ENCODE results near the gene DOHH.

Gene DOHH

DNA sequence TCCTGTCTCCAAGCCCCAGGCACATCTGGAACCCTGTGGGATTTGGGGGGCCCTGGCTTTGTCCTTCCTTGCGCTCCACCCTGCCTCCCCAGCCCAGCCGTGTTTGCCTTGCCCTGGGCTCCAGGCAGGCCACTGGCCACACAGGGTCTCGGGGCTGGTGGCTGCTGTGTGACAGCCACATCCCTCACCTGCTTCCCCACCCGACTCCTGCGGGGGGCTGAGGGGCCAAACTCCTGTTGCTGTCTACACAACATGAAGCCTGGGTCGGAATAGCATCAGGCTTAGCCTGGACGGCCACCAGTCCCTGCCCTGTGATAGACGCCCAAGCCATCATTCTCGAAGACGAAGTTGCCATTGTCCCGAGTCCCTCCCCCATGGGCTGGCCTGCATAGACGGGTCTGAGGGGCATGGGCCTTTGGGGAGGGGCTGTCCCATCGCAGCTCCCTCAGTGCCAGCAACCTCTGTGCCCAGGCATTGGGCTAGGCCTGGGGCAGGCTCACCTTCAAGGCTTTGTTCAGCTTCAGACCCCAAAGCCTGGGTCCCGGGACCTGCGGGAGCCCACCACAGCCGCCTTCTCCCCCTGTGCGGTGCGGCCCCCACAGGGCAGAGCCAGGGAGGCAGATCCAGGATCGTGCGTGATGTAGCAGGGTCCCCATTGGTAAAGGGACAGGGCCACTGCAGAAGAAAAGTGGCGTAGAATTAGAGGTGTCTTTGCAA lies 23.0 kb upstream of the DOHH start (continued):
- TF ChIP-seq, protein P1, sequence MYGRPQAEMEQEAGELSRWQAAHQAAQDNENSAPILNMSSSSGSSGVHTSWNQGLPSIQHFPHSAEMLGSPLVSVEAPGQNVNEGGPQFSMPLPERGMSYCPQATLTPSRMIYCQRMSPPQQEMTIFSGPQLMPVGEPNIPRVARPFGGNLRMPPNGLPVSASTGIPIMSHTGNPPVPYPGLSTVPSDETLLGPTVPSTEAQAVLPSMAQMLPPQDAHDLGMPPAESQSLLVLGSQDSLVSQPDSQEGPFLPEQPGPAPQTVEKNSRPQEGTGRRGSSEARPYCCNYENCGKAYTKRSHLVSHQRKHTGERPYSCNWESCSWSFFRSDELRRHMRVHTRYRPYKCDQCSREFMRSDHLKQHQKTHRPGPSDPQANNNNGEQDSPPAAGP (tag by site-specific recombination; IDR thresholded peaks at IDR 0.05), result no peak
- TF ChIP-seq, protein P2, sequence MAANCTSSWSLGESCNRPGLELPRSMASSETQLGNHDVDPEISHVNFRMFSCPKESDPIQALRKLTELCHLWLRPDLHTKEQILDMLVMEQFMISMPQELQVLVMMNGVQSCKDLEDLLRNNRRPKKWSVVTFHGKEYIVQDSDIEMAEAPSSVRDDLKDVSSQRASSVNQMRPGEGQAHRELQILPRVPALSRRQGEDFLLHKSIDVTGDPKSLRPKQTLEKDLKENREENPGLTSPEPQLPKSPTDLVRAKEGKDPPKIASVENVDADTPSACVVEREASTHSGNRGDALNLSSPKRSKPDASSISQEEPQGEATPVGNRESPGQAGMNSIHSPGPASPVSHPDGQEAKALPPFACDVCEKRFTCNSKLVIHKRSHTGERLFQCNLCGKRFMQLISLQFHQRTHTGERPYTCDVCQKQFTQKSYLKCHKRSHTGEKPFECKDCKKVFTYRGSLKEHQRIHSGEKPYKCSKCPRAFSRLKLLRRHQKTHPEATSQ (tag by site-specific recombination; IDR thresholded peaks at IDR 0.05), result no peak
- TF ChIP-seq, protein P3, sequence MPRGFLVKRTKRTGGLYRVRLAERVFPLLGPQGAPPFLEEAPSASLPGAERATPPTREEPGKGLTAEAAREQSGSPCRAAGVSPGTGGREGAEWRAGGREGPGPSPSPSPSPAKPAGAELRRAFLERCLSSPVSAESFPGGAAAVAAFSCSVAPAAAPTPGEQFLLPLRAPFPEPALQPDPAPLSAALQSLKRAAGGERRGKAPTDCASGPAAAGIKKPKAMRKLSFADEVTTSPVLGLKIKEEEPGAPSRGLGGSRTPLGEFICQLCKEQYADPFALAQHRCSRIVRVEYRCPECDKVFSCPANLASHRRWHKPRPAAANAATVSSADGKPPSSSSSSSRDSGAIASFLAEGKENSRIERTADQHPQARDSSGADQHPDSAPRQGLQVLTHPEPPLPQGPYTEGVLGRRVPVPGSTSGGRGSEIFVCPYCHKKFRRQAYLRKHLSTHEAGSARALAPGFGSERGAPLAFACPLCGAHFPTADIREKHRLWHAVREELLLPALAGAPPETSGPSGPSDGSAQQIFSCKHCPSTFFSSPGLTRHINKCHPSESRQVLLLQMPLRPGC (tag by site-specific recombination; IDR thresholded peaks at IDR 0.05), result no peak
- no peak for TF ChIP-seq ZBTB21 (tag by site-specific recombination; IDR thresholded peaks at IDR 0.05)
- TF ChIP-seq ZNF510 (tag by site-specific recombination; IDR thresholded peaks at IDR 0.05; ENCODE audit: insufficient replicate concordance), result no peak
- no peak for TF ChIP-seq ZNF830 (tag by site-specific recombination; IDR thresholded peaks at IDR 0.05; ENCODE audit: low read depth)
- TF ChIP-seq, protein P4, sequence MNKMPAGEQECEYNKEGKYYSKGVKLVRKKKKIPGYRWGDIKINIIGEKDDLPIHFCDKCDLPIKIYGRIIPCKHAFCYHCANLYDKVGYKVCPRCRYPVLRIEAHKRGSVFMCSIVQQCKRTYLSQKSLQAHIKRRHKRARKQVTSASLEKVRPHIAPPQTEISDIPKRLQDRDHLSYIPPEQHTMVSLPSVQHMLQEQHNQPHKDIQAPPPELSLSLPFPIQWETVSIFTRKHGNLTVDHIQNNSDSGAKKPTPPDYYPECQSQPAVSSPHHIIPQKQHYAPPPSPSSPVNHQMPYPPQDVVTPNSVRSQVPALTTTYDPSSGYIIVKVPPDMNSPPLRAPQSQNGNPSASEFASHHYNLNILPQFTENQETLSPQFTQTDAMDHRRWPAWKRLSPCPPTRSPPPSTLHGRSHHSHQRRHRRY (tag by site-specific recombination; IDR thresholded peaks at IDR 0.05), result no peak

DNA sequence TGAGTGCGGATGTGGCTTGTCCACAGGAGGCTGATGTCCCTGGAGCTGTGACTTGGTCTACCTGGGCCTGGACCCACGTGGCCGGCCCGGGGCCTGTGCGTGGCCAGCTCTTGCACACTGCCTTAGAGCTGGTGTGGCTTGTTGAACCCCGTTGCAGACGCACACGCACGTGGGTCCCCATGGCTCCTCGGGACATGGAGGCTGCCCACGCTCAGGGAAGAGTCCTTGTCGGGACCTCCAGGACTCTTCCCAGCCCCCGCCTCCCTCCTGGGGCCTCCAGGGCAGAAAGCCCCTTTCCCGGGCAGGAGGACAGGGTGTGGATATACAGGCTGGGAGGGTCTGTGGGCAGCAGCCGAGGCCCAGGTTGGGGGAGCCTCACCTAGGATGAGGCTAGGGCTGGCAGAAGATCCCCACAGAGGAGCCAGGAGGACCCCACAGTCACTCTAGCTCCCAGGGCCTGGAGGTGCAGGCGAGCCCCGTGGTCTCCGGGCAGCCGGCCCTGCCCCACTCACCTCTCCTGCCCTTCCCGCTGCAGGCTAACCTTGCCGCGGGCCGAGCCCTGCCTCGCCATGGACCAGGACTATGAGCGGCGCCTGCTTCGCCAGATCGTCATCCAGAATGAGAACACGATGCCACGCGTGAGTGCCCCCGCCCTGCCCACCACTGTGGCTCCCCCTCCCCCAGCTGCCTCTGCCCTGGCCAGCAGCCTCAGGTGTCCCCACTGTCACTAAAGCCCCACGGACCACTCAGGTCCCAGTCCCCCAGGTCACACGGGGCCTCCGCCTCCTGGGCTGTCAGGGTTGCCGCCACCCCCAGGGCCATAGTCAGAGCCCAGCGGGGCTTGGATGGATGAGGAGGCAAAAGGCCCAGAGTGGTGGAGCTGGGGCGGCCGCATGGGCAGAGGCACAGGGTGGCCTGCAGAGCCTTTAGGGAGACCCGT lies 22.2 kb upstream of the DOHH start:
- H3K4me1 ChIP-seq (ENCODE audit: control insufficient read depth, insufficient read depth, low read length), result no peaks in the 10 kb centered on the region
- ChIA-PET POLR2A (no interaction called here), CTCF (interaction anchor here (1.2 kb wide), 1 partner anchor 232 kb away, joined by 4 read pairs; no protein-coding TSS in a partner anchor)
- H3K27ac ChIP-seq (ENCODE audit: extremely low read depth, low read depth, low read length), result 0 out of 2 replicates have a peak overlapping the region, but pooled peaks have one; percentile 9
- H3K4me3 ChIP-seq (ENCODE audit: low read depth, low read length), result no peak overlapping the region
- H3K9me3 ChIP-seq (ENCODE audit: control insufficient read depth, insufficient read depth, low read depth, low read length), result no peaks in the 10 kb centered on the region
- TF ChIP-seq ZNF747 (tag by site-specific recombination; IDR thresholded peaks at IDR 0.05) (no peak), ZNF670 (tag by site-specific recombination; IDR thresholded peaks at IDR 0.05; ENCODE audit: low read depth) (no peak), ZBTB48 (tag by site-specific recombination; IDR thresholded peaks at IDR 0.05) (no peak), ZBTB20 (tag by site-specific recombination; IDR thresholded peaks at IDR 0.05) (no peak), ZNF514 (tag by site-specific recombination; IDR thresholded peaks at IDR 0.05) (no peak), ZSCAN30 (tag by site-specific recombination; IDR thresholded peaks at IDR 0.05) (no peak)
- TF ChIP-seq, protein P5, sequence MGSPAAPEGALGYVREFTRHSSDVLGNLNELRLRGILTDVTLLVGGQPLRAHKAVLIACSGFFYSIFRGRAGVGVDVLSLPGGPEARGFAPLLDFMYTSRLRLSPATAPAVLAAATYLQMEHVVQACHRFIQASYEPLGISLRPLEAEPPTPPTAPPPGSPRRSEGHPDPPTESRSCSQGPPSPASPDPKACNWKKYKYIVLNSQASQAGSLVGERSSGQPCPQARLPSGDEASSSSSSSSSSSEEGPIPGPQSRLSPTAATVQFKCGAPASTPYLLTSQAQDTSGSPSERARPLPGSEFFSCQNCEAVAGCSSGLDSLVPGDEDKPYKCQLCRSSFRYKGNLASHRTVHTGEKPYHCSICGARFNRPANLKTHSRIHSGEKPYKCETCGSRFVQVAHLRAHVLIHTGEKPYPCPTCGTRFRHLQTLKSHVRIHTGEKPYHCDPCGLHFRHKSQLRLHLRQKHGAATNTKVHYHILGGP (tag by site-specific recombination; IDR thresholded peaks at IDR 0.05), result no peak
- H3K36me3 ChIP-seq (ENCODE audit: control insufficient read depth in 2 of 2, insufficient read depth in 1 of 2, low read length in 2 of 2), result peaks cover 4 to 90% of the 10 kb centered on the region in 2 experiments; a peak in 1 of 3 replicates

Measured in HEK293 (cell line).